Ectodermal cell (in vitro differentiated cells): Measurements from ENCODE around the gene HRCT1.

ENCODE experiments used
- H3K27ac ChIP-seq: 2 replicates; pipeline ENCODE4 v1.7.0; 2013; ENCODE audit warnings: mild to moderate bottlenecking, low read depth, low read length; ENCODE audit not compliant: insufficient read depth, poor library complexity, severe bottlenecking
- H3K27me3 ChIP-seq: 2 replicates; pipeline ENCODE4 v1.7.0; 2013; ENCODE audit warnings: mild to moderate bottlenecking, low read length; ENCODE audit not compliant: insufficient read depth, control insufficient read depth, poor library complexity, severe bottlenecking
- H3K36me3 ChIP-seq: one replicate; pipeline ENCODE4 v1.7.0; 2013; ENCODE audit warnings: low read length; ENCODE audit not compliant: control insufficient read depth, insufficient read depth
- H3K4me1 ChIP-seq: one replicate; pipeline ENCODE4 v1.7.0; 2013; ENCODE audit warnings: low read length; ENCODE audit not compliant: control insufficient read depth, insufficient read depth
- H3K4me3 ChIP-seq: 2 replicates; pipeline ENCODE4 v1.7.0; 2013; ENCODE audit warnings: low read depth, low read length, control low read depth; ENCODE audit not compliant: insufficient read depth
- H3K9me3 ChIP-seq: 2 replicates; pipeline ENCODE4 v1.7.0; 2013; ENCODE audit warnings: mild to moderate bottlenecking, low read length, moderate library complexity; ENCODE audit not compliant: control insufficient read depth
- WGBS, 2 experiments: methylation state at CpG; one replicate each; pipeline ENCODE4 v1.1.7; 2013; ENCODE audit warnings: missing lambda C conversion rate in 2 of 2; 5-methylcytosine and 5-hydroxymethylcytosine counted together

HRCT1 gene

GRCh38 chr9:35915681-35916294 is 9.8 kb downstream of the HRCT1 start:
- Histone ChIP-seq H3K9me3 (no peaks in the 10 kb centered on the region), H3K36me3 (no peaks in the 10 kb centered on the region), H3K27me3 (no peaks in the 10 kb centered on the region), H3K27ac (no peak overlapping the region), H3K4me3 (no peak overlapping the region), H3K4me1 (no peaks in the 10 kb centered on the region)
- 80% methylated on average over 16 of the region's 16 CpGs for WGBS, 2 experiments

DNA sequence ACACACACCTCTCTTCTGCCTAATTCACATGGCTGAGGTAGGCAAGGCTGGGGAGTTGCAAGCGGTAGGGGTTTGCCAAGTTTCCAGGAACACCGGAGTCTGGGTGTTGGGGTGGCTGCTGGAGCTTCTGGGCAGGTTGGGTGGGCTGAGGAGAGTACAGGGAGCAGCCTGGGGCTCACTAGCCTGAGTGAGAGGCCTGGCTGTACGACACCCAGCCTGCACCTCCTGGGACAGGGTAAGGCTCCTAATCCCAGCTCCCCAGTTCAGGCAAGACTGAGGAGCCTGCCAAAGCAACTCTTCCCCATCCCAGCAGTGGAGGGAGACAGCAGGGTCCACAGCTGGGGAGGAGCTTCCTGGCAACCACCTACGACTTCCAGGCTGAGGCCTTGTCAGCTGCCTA is 11.3 kb downstream of the HRCT1 start:
- no peaks in the 10 kb centered on the region for H3K9me3 ChIP-seq
- H3K36me3 ChIP-seq, result no peaks in the 10 kb centered on the region
- H3K27me3 ChIP-seq, result no peaks in the 10 kb centered on the region
- 88 to 91% methylated on average over 4 of the region's 4 CpGs for WGBS, 2 experiments
- H3K27ac ChIP-seq, result no peak overlapping the region
- H3K4me3 ChIP-seq, result no peak overlapping the region
- no peaks in the 10 kb centered on the region for H3K4me1 ChIP-seq

- Histone ChIP-seq H3K4me3 (no peak overlapping the region), H3K9me3 (no peaks in the 10 kb centered on the region), H3K27ac (no peak overlapping the region), H3K36me3 (no peaks in the 10 kb centered on the region), H3K27me3 (no peaks in the 10 kb centered on the region), H3K4me1 (no peaks in the 10 kb centered on the region)
- 97 to 100% methylated on average over 3 of the region's 3 CpGs for WGBS, 2 experiments
These were observed 12.8 kb downstream of the HRCT1 start for GRCh38 chr9:35918780-35919179.

DNA sequence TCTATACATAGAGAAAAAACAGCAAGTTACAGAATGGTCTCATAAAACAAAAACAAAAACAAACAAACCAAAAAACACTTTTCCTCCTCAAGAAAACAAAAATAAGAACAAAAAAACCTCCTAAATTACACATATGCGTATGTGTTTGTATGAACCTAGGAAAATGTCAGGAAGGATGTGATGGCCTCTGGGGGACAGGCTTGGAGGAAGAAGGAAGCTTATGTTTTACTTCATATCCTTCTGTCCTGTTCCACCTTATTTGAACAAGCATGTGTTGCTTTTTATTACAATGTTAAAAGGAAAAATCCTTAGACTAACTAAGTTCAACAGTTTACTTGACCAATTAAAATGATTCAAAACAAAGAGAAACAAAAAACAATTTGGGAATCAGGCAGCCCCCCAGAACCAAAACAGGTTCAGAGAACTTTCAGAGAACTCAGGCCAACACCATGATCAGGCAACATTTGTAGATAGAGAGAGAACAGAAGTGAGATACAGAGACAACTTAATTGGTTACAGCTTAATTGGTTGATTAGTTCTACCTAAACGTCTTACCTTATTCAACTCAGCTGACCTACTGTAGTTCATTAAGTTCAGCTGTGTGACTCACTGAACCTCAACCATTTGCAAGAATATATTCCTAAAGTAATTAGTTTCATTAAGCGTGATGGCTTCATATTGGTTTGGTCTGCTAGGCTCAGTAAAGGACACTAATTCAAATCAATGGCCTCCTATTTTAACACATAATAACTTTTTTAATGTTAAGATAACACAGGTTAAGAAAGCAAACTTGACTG is 13.4 kb downstream of the HRCT1 start:
- H3K9me3 ChIP-seq, result no peaks in the 10 kb centered on the region
- H3K36me3 ChIP-seq, result no peaks in the 10 kb centered on the region
- H3K4me1 ChIP-seq, result no peaks in the 10 kb centered on the region
- 86 to 96% methylated on average over 2 of the region's 3 CpGs for WGBS, 2 experiments
- H3K27me3 ChIP-seq, result no peaks in the 10 kb centered on the region
- no peak overlapping the region for H3K4me3 ChIP-seq
- H3K27ac ChIP-seq, result no peak overlapping the region

DNA sequence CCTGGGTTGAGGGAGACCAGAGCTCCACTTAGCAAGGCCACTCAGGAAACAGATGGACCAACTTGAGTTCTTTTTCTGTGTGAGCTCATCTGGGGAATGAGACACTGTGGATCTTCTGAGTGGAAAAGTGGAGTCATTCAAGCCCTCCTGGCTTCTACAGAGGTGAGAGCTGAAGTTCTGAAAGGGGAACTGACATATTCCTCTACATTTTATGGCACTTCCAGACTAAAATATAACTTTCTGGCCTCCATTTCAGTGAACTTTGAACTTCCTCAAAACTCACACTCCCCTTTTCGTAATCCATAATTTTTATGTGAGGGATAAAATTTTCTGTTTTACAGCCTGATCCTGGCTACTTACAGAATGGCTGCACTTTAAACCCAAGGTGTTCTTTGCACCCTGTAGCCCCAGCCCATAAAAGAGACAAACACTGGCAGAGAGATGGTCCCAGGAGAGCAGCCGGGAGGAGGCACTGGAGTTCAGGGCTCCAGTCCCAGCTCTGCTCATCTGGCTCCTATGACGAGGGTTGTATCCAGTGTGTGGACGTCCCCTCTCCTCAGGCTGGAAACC is 14.1 kb downstream of the HRCT1 start:
- no peaks in the 10 kb centered on the region for H3K36me3 ChIP-seq
- no peaks in the 10 kb centered on the region for H3K4me1 ChIP-seq
- H3K9me3 ChIP-seq, result no peaks in the 10 kb centered on the region
- H3K27ac ChIP-seq, result no peak overlapping the region
- H3K27me3 ChIP-seq, result no peaks in the 10 kb centered on the region
- no peak overlapping the region for H3K4me3 ChIP-seq
- WGBS, 2 experiments, result 92 to 93% methylated on average over 3 to 4 of the region's 4 CpGs

GRCh38 chr9:35923598-35923926 is 17.6 kb downstream of the HRCT1 start:
- Histone ChIP-seq H3K9me3 (no peaks in the 10 kb centered on the region), H3K27me3 (no peaks in the 10 kb centered on the region), H3K4me3 (no peak overlapping the region), H3K27ac (no peak overlapping the region), H3K36me3 (no peaks in the 10 kb centered on the region), H3K4me1 (no peaks in the 10 kb centered on the region)
- WGBS, 2 experiments, result 97 to 100% methylated on average over 1 of the region's 1 CpG

DNA sequence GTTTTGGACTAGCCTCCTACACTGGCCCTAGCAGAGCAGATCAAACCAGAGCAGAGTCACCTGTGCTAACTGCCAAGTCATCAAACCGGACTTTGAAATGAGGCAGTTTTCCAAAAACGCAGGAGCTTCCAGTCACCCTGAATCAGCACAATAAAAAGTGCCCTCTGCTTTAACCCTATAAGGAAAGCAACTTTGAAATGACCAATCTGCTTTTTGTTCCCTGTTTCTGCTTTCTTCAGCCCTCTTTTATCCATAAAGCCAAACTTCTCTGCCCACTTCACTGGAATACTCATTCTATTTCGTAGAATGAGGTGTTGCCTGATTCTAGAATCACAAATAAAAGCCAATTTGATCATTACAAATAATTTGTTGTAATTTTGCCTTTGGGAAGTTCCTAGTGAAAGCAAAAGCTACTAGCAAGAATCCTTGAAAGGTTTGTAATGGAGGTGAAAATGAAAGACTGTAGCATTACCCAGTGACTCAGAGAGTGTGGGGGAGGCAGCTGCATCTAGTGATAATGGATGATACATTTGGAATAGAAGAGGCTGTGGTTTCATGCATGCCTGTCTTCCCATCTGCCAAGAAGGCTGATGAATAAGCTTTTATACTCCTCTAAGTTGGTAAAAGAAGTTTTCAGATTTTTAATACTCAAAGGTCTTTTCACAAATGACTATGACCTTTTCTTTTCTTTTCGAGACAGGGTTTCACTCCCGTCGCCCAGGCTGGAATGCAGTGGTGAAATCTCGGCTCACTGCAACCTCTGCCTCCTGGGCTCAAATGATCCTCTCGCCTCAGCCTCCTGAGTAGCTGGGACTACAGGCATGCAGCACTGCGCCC is 18.1 kb downstream of the HRCT1 start:
- H3K4me1 ChIP-seq, result no peaks in the 10 kb centered on the region
- H3K4me3 ChIP-seq, result no peak overlapping the region
- WGBS, 2 experiments, result 84% methylated on average over 8 of the region's 9 CpGs
- H3K36me3 ChIP-seq, result no peaks in the 10 kb centered on the region
- H3K27me3 ChIP-seq, result no peaks in the 10 kb centered on the region
- no peaks in the 10 kb centered on the region for H3K9me3 ChIP-seq
- H3K27ac ChIP-seq, result no peak overlapping the region

DNA sequence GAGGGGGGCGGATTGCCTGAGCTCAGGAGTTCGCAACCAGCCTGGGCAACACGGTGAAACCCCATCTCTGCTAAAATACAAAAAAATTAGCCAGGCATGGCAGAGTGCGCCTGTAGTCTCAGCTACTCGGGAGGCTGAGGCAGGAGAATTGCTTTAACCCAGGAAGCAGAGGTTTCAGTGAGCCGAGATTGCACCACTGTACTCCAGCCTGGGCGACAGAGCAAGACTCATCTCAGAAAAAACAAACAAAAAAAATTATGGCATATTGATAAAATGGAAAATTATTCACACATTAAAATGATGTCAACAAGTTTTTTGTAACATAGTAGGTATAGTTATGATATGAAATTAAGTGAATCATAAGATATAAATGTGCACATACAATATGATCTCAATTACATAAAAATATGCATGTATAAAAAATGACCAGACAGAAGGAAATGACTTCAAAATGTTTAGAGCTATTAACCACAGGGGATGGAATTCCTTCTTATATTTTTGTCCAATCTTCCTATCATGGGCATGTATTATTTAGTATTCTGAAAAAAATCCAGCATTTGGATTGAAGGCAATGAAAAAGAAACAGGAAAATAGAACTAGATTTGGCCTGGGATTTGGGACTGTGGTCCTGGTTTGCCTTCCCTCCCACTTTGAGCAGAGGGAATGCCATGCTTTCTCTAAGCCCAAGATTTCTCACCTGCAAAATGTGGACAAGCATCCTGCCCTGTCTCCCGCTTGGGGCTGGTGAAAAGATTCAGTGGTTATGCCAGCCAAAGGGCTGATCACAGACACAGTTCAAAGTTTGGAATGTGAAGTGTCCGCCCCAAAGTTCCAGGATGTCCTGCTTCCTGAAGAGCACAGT is 22.8 kb downstream of the HRCT1 start:
- Histone ChIP-seq H3K36me3 (no peaks in the 10 kb centered on the region), H3K4me3 (no peak overlapping the region), H3K27ac (no peak overlapping the region), H3K27me3 (no peaks in the 10 kb centered on the region), H3K4me1 (no peaks in the 10 kb centered on the region), H3K9me3 (no peaks in the 10 kb centered on the region)
- WGBS, 2 experiments, result 91 to 93% methylated on average over 8 to 9 of the region's 9 CpGs

DNA sequence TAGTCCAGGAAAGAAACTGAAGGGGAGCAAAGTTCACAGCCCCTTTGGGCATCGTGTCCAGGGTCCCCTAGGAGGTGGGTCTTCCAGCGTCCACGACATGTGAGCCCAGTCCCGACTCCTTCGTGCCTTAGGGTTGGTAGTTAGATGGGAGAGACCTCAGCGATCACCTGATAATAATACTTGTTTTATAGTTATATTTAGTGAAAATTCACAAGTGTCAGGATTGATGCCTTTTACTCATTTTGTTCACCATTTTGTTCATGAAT is 23.4 kb downstream of the HRCT1 start:
- WGBS, 2 experiments, result 87 to 94% methylated on average over 5 to 6 of the region's 6 CpGs

More for the DNA sequence above, 23.4 kb downstream of the HRCT1 start:
- Histone ChIP-seq H3K36me3 (no peaks in the 10 kb centered on the region), H3K27me3 (no peaks in the 10 kb centered on the region), H3K9me3 (no peaks in the 10 kb centered on the region), H3K4me3 (no peak overlapping the region), H3K4me1 (no peaks in the 10 kb centered on the region), H3K27ac (no peak overlapping the region)
